Measurements from ENCODE around the gene ALKBH5.

ALKBH5 gene

GRCh38 chr17:18183334-18184142 is at the start of gene ALKBH5:
ALKBH5 (plus strand) TSS chr17:18183828; CDS start chr17:18184244, 416 bp downstream.
- Histone ChIP-seq H3K4me3 (peak within 1 kb of the TSS; percentile 71 to 99 (median 90)), H3K27ac (peak within 1 kb of the TSS; percentile 88 to 99 (median 98))

GRCh38 chr17:18136357-18136756 is 47.3 kb upstream of the ALKBH5 start:
- Histone ChIP-seq H3K27ac (no peak overlapping the region), H3K4me3 (no peak overlapping the region)

GRCh38 chr17:18138065-18138749 is 45.4 kb upstream of the ALKBH5 start:
- Histone ChIP-seq H3K4me3 (no peak overlapping the region), H3K27ac (no peak overlapping the region)

GRCh38 chr17:18139092-18139491 is 44.5 kb upstream of the ALKBH5 start:
- Histone ChIP-seq H3K27ac (no peak overlapping the region), H3K4me3 (no peak overlapping the region)

- Histone ChIP-seq H3K4me3 (no peak overlapping the region), H3K27ac (no peak overlapping the region)
Observed at GRCh38 chr17:18139498-18139897, 44.1 kb upstream of the ALKBH5 start.

GRCh38 chr17:18139949-18140348 is 43.7 kb upstream of the ALKBH5 start:
- no peak overlapping the region for H3K4me3 ChIP-seq
- no peak overlapping the region for H3K27ac ChIP-seq

GRCh38 chr17:18140648-18141047 is 43.0 kb upstream of the ALKBH5 start:
- H3K4me3 ChIP-seq: no peak overlapping the region
- H3K27ac ChIP-seq: no peak overlapping the region

GRCh38 chr17:18141210-18141803 is 42.3 kb upstream of the ALKBH5 start:
- Histone ChIP-seq H3K27ac (no peak overlapping the region), H3K4me3 (no peak overlapping the region)

- Histone ChIP-seq H3K4me3 (no peak overlapping the region), H3K27ac (no peak overlapping the region)
Observed at GRCh38 chr17:18142417-18142816, 41.2 kb upstream of the ALKBH5 start.

GRCh38 chr17:18143044-18143936 is 40.3 kb upstream of the ALKBH5 start:
- Histone ChIP-seq H3K27ac (no peak overlapping the region), H3K4me3 (no peak overlapping the region)

GRCh38 chr17:18144261-18144660 is 39.4 kb upstream of the ALKBH5 start:
- Histone ChIP-seq H3K27ac (no peak overlapping the region), H3K4me3 (no peak overlapping the region)

- H3K27ac ChIP-seq: no peak overlapping the region
- no peak overlapping the region for H3K4me3 ChIP-seq
Observed at GRCh38 chr17:18144855-18145254, 38.8 kb upstream of the ALKBH5 start.

GRCh38 chr17:18145811-18146210 is 37.8 kb upstream of the ALKBH5 start:
- no peak overlapping the region for H3K27ac ChIP-seq
- H3K4me3 ChIP-seq: no peak overlapping the region

GRCh38 chr17:18146259-18146658 is 37.4 kb upstream of the ALKBH5 start:
- H3K27ac ChIP-seq: no peak overlapping the region

GRCh38 chr17:18146980-18147379 is 36.6 kb upstream of the ALKBH5 start:
- no peak overlapping the region for H3K4me3 ChIP-seq
- H3K27ac ChIP-seq: no peak overlapping the region

More at GRCh38 chr17:18146259-18146658, 37.4 kb upstream of the ALKBH5 start:
- H3K4me3 ChIP-seq: no peak overlapping the region

GRCh38 chr17:18148586-18148985 is 35.0 kb upstream of the ALKBH5 start:
- Histone ChIP-seq H3K4me3 (no peak overlapping the region), H3K27ac (no peak overlapping the region)

- no peak overlapping the region for H3K4me3 ChIP-seq
- H3K27ac ChIP-seq: no peak overlapping the region
Observed at GRCh38 chr17:18151290-18151689, 32.3 kb upstream of the ALKBH5 start.

- Histone ChIP-seq H3K27ac (no peak overlapping the region), H3K4me3 (no peak overlapping the region)
Observed at GRCh38 chr17:18155179-18155578, 28.4 kb upstream of the ALKBH5 start.

GRCh38 chr17:18156171-18156975 is 27.3 kb upstream of the ALKBH5 start:
- peak overlapping the region in 5 of 21 experiments; percentile 12 to 68 (median 48) for H3K27ac ChIP-seq
- H3K4me3 ChIP-seq: no peak overlapping the region
